GM12892 (cell line): ENCODE measurements around the gene TMEM134.

ENCODE experiments used
- POLR2A ChIP-seq: IDR thresholded peaks from 2 replicates; pipeline ENCODE4 v1.6.1; 2011; ENCODE audit warnings: low read depth, low read length, control low read depth
- POLR2AphosphoS5 ChIP-seq: IDR thresholded peaks from 2 replicates; pipeline ENCODE4 v1.6.1; 2011; ENCODE audit warnings: low read depth, low read length, control low read depth
- TAF1 ChIP-seq: IDR thresholded peaks from 2 replicates; pipeline ENCODE4 v1.6.1; 2011; ENCODE audit warnings: low read depth, mild to moderate bottlenecking, control low read depth, low read length, borderline replicate concordance

DNA sequence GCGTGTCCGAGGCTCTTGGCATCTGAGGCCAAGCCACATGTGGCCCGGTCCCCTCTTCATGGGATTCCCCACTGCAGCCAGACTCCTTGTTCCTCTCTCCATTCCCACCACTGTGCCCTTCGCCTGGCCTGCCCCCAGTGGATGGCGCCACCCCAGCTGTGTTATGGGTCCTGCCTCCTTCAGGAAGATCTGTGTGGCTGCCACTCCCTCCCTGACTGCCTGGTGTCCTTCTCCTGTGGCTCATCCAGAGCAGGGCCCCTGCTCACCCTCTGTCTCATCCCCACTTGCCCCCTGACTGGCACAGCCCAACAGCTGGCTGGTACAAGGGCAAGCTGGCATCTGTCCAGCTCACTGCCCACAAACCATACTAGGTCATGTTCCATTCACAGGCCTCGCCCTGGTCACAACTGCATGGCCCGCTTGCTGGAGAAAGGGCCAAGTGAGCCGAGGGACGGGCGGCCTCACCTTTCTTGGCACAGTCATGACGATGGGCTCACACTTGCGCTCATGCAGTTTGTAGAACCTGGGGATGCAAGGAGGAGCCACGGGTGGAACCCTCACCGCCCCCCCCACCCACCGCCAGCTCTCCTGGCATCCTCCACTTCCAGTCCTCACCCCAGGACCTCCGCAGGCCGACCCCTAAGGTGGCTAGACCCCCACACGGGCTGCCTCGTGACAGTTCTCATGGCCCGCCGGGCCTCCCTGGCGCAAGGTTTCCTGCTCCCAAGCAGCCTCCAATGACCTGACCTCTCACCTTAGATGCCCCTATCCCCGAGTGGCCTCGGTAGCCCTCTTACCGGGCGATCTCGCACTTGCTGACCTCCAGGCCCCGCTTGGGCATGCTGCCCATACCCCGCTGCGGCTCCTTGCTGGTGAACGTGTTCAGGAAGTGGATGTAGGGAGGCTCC, 29.5 kb downstream of the TMEM134 start:
- TF ChIP-seq TAF1 (no peak), POLR2AphosphoS5 (no peak), POLR2A (peak; percentile 28)
